Measurements from ENCODE around the gene CEP97.
"Not testable (repeated sequence)": the region's sequence is repeated elsewhere in the genome, so short reads cannot be mapped to it uniquely, and the experiment has no call there.

CEP97 gene, protein sequence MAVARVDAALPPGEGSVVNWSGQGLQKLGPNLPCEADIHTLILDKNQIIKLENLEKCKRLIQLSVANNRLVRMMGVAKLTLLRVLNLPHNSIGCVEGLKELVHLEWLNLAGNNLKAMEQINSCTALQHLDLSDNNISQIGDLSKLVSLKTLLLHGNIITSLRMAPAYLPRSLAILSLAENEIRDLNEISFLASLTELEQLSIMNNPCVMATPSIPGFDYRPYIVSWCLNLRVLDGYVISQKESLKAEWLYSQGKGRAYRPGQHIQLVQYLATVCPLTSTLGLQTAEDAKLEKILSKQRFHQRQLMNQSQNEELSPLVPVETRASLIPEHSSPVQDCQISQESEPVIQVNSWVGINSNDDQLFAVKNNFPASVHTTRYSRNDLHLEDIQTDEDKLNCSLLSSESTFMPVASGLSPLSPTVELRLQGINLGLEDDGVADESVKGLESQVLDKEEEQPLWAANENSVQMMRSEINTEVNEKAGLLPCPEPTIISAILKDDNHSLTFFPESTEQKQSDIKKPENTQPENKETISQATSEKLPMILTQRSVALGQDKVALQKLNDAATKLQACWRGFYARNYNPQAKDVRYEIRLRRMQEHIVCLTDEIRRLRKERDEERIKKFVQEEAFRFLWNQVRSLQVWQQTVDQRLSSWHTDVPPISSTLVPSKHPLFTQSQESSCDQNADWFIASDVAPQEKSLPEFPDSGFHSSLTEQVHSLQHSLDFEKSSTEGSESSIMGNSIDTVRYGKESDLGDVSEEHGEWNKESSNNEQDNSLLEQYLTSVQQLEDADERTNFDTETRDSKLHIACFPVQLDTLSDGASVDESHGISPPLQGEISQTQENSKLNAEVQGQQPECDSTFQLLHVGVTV

DNA sequence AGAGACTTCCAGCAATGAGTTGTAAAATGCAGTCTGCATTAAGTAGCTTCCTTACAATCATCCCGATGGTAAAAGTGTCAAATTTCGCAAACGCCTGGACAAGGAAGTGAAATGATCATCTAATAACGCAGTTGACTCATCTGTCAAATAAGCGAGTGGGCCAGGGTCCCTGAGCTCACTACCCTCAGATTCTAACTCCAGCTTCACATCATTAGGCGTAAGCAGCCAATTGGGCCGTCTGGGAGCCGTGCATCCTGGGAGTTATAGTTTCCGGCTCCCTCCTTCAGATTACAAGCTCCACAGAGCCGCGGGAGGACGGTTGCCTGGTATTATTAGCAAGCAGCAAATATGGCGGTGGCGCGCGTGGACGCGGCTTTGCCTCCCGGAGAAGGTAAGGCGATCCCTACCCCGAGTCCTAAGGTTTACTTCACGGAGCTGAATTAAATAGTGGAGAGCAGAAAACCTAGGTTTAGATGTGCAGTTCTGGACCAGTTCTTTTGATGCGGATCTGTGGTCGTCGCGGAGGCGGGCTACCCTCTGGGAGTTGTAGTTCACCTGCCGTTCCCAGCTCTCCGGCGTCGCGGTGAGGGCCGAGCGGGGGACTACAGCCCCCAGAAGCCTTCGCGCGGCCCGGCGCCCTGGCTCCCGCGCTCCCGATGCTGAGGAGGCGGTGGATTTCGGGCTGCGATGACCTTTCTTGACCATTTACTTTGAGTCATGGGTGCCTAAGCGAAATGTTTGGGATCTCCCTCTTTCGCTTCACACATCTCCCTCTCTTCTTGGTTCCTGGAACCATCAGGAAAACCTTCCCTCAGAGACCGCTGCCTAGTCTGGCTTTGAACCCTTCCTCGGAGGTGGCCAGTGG is at the start of gene CEP97:
Gene CEP97 (plus strand): TSS at position 286 of the 865 bp plus-strand sequence. CDS start 63 bp downstream, at position 349.
- DNase-seq, result peak; percentile 98

- DNase-seq, result no peak
Measured at GRCh38 chr3:101675709-101676215, 48.7 kb upstream of the CEP97 start.

- no peak for DNase-seq
Measured at GRCh38 chr3:101676216-101676764, 48.1 kb upstream of the CEP97 start.

- DNase-seq, result no peak
Measured at GRCh38 chr3:101676765-101677435, 47.5 kb upstream of the CEP97 start, which contains the start of gene ZBTB11. TSS of gene ZBTB11 (minus strand) at chr3:101677132. CDS start at chr3:101676914, 218 bp downstream.

GRCh38 chr3:101677436-101678286 is 46.8 kb upstream of the CEP97 start:
- no peak for DNase-seq

DNA sequence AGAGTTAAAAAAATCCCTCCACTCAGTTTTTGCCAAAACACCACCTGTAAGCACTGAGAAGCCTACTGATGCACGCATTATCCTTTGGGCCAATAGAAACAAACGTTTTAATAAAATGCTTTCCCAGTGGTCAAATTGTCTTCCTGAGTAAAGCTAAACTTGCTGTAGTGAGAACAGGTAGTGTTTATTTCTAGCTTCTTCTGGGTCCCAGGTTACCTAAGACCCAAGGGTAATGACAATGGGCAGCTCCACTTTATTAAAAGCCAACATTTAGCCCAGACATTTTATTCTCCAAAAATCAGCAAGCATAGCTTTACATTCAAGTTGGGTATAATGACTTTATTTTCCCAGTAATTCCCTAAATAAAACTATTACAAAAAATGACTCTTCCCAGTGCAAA is 45.6 kb upstream of the CEP97 start:
- DNase-seq, result not testable (repeated sequence)

GRCh38 chr3:101680466-101680865 is 43.9 kb upstream of the CEP97 start:
- no peak for DNase-seq

GRCh38 chr3:101685050-101685400 is 39.4 kb upstream of the CEP97 start:
- no peak for DNase-seq

- no peak for DNase-seq
Measured at GRCh38 chr3:101685870-101686307, 38.5 kb upstream of the CEP97 start.

- no peak for DNase-seq
Measured at GRCh38 chr3:101687142-101687931, 37.1 kb upstream of the CEP97 start.

GRCh38 chr3:101689286-101689685 is 35.1 kb upstream of the CEP97 start:
- DNase-seq, result no peak

DNA sequence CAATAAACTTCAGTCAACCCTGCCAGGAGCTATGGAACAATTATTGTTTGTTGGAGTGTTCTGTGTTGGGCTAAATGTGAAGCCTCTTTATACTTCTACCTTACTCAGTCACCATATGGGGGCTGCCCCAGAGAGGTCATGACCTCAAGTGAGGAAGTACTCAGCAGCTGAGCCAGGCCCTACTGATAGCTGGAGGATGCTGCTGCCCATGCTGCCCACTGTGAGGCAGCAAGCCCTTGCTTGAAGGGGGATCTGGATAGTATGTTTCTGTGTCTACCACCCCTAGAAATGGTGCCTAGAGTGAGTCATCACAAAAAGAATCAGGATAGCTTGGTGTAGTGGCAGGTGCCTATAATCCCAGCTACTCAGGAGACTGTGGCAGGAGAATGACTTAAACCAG is 33.4 kb upstream of the CEP97 start:
- DNase-seq, result no peak

DNA sequence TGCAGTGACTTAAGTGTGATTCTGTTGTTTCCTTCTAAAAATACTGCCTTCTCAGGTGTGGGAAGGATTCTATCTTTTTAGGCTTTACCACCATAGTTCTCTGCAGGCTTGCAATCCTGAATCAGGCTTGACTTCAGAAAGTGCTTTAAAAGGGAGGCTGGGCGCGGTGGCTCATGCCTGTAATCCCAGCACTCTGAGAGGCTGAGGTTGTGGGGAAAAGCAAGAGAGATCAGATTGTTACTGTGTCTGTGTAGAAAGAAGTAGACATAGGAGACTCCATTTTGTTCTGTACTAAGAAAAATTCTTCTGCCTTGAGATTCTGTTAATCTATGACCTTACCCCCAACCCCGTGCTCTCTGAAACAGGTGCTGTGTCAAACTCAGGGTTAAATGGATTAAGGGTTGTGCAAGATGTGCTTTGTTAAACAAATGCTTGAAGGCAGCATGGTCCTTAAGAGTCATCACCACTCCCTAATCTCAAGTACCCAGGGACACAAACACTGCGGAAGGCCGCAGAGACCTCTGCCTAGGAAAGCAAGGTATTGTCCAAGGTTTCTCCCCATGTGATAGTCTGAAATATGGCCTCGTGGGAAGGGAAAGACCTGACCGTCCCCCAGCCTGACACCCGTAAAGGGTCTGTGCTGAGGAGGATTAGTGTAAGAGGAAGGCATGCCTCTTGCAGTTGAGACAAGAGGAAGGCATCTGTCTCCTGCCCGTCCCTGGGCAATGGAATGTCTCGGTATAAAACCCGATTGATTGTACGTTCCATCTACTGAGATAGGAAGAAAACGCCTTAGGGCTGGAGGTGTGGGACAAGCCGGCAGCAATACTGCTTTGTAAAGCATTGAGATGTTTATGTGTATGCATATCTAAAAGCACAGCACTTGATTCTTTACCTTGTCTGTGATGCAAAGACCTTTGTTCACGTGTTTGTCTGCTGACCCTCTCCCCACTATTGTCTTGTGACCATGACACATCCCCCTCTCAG is 32.4 kb upstream of the CEP97 start:
- DNase-seq, result not testable (repeated sequence)

DNA sequence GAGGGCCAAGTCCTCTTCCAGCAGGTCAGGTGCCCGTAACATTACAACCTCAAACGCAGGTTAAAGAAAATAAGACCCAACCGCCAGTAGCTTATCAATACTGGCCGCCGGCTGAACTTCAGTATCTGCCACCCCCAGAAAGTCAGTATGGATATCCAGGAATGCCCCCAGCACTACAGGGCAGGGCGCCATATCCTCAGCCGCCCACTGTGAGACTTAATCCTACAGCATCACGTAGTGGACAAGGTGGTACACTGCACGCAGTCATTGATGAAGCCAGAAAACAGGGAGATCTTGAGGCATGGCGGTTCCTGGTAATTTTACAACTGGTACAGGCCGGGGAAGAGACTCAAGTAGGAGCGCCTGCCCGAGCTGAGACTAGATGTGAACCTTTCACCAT is 30.9 kb upstream of the CEP97 start:
- DNase-seq, result not testable (repeated sequence)

DNA sequence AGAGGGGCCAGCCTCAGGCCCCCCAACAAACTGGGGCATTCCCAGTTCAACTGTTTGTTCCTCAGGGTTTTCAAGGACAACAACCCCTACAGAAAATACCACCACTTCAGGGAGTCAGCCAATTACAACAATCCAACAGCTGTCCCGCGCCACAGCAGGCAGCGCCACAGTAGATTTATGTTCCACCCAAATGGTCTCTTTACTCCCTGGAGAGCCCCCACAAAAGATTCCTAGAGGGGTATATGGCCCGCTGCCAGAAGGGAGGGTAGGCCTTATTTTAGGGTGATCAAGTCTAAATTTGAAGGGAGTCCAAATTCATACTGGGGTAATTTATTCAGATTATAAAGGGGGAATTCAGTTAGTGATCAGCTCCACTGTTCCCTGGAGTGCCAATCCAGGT is 29.6 kb upstream of the CEP97 start:
- not testable (repeated sequence) for DNase-seq

DNA sequence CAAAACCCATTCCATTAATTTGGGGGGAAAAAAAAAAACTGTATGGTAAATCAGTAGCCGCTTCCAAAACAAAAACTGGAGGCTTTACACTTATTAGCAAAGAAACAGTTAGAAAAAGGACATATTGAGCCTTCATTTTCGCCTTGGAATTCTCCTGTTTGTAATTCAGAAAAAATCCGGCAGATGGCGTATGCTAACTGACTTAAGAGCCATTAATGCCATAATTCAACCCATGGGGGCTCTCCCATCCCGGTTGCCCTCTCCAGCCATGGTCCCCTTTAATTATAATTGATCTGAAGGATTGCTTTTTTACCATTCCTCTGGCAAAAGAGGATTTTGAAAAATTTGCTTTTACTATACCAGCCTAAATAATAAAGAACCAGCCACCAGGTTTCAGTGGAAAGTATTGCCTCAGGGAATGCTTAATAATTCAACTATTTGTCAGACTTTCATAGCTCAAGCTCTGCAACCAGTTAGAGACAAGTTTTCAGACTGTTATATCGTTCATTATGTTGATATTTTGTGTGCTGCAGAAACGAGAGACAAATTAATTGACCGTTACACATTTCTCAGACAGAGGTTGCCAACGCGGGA is 28.5 kb upstream of the CEP97 start:
- no peak for DNase-seq

DNA sequence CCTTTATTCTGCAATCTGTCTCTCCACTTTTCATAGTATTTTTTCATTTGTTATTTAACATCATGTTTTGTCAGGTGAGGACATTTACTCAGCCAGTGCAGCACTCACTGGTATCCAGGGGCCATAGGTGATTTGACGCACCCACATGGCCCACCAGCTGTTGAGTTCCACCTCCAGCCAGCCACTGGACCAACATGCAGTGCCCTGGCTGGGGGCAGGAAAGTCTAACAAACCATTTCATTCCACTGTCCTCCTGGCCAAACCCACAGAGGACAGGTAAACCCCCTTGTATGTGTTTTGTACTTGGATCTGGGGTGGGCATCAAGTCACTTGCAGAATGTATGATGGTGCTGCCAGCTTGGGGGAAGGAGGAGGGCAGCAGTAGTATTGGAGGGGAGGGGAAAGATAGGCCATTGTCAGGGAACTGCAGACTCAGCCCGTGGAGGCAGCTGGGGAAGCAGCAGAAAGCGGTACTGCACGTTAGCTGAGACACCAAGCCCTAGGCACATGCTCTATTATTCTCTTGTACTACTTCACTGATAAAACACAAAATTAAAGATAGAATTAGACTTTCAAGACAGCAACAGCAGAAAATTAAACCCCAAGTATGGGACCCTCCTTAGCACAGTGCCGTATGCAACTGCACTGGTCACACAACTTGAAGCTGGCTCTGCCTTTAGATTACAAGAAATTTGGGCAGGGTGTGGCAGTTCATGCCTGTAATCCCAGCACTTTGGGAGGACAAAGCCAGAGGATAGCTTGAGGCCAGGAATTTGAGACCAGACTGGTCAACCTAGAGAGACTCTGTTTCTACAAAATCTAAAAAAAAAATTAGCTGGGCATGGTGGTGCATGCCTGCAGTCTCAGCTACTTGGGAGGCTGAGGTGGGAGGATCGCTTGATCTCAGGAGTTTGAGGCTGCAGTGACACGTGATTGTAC is 22.4 kb upstream of the CEP97 start:
- DNase-seq, result no peak
